ENCODE results near the gene SLC39A9. TPM values are rescaled to one million over a fixed set of nuclear protein-coding genes. Genes with fewer than 3 reads are reported as not detected.
A peak's percentile ranks its signal among the peaks of the same experiment; 100 is the strongest.

The SLC39A9 gene
- total and polyA plus RNA-seq, 2 donors (not counting 1 experiment from before 2014, with no cell fraction given) = 18.4 to 59.1 TPM

DNA sequence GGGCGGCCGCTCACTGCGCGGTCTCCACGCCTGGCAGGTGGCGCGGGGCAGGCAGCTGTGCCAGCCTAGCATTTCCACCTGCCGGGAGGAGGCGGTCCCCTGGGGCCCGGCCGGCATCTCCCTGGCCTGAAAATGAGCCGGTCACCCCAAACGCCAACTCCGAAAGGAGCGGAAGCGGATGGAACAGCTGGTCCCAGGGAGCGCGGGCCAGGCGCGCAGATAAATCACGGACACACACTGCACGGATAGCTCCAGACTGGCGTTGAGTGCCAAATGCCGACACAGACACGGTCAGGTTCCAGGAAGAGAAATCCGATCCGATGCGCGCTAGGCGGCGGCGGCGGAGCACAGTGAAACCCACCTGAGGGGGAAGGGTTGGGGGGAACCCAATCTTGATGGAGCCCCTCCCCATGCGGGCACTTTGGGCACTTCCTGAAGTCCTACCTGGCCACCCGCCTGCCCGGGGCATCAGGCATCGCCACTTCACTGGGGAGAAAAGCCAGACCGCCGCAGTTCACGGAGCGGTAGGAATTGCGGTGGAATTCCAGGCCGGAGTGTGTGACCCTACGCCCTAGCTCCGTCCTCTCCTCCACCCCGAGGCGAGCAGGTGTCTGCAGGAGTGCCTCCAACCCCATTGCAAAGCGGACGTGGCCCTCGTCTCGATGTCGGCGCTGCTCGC lies 85.4 kb downstream of the SLC39A9 start:
- intact Hi-C loops (cut with micrococcal nuclease) = no loop called here
- ATAC-seq (ENCODE audit: low read depth) = no peak
- peaks cover 52% of the 10 kb centered on the region for H3K27me3 Mint-ChIP-seq
- Histone ChIP-seq H2AFZ (ENCODE audit: insufficient read depth, low read depth, low read length, poor library complexity, severe bottlenecking) (no peak overlapping the region), H3K9me3 (ENCODE audit: control extremely low read depth in 1 of 3, control insufficient read depth in 2 of 3, insufficient read depth in 1 of 3, low read length in 2 of 3) (no peaks in the 10 kb centered on the region), H3K4me1 (ENCODE audit: control insufficient read depth in 2 of 2, insufficient read depth in 2 of 2, low read length in 2 of 2) (peaks cover 11 to 16% of the 10 kb centered on the region in 2 donors), H3K27ac (ENCODE audit: low read length in 2 of 2) (no peak overlapping the region), H3K4me3 (ENCODE audit: control extremely low read depth in 1 of 5, extremely low read depth in 1 of 5, insufficient read depth in 1 of 5, low read depth in 2 of 5, low read length in 4 of 5) (no peak overlapping the region), H4K20me1 (ENCODE audit: control insufficient read depth, insufficient read depth, low read length, poor library complexity, severe bottlenecking) (no peaks in the 10 kb centered on the region), H3K79me2 (ENCODE audit: control insufficient read depth, insufficient read depth, low read length) (no peaks in the 10 kb centered on the region), H3K4me2 (replicated peaks; ENCODE audit: low read depth, low read length, poor library complexity, severe bottlenecking) (peak overlapping the region; percentile 50), H3K36me3 (replicated peaks in 1 of 2; ENCODE audit: control extremely low read depth in 1 of 2, control insufficient read depth in 1 of 2, extremely low read depth in 1 of 2, insufficient read depth in 2 of 2, low read length in 1 of 2) (no peaks in the 10 kb centered on the region), H3K27me3 (replicated peaks in 1 of 4; ENCODE audit: control extremely low read depth in 1 of 4, control insufficient read depth in 3 of 4, insufficient read depth in 4 of 4, low read length in 3 of 4) (peaks cover 0 to 51% (median 17%) of the 10 kb centered on the region in 4 experiments), H3K9ac (ENCODE audit: low read length) (no peak overlapping the region)
- peak overlapping the region; percentile 57 for H3K4me3 Mint-ChIP-seq
- CTCF ChIA-PET = interaction anchor here (0.6 kb wide), 1 partner anchor 101 kb away, joined by 3 read pairs; no protein-coding TSS in a partner anchor
- DNase-seq = peak; percentile 12
- 10% methylated on average over 54 of the region's 54 CpGs for WGBS (ENCODE audit: insufficient coverage)
- POLR2A ChIA-PET = no interaction called here
- peaks cover 23% of the 10 kb centered on the region for H3K4me1 Mint-ChIP-seq
- no peaks in the 10 kb centered on the region for H3K9me3 Mint-ChIP-seq (ENCODE audit: insufficient read depth)
- H3K27ac Mint-ChIP-seq = no peak overlapping the region
- TF ChIP-seq EZH2 (IDR thresholded peaks at IDR 0.05; ENCODE audit: borderline replicate concordance, insufficient read depth, low read depth, low read length, poor library complexity, severe bottlenecking) = no peak
- TF ChIP-seq, protein P1, sequence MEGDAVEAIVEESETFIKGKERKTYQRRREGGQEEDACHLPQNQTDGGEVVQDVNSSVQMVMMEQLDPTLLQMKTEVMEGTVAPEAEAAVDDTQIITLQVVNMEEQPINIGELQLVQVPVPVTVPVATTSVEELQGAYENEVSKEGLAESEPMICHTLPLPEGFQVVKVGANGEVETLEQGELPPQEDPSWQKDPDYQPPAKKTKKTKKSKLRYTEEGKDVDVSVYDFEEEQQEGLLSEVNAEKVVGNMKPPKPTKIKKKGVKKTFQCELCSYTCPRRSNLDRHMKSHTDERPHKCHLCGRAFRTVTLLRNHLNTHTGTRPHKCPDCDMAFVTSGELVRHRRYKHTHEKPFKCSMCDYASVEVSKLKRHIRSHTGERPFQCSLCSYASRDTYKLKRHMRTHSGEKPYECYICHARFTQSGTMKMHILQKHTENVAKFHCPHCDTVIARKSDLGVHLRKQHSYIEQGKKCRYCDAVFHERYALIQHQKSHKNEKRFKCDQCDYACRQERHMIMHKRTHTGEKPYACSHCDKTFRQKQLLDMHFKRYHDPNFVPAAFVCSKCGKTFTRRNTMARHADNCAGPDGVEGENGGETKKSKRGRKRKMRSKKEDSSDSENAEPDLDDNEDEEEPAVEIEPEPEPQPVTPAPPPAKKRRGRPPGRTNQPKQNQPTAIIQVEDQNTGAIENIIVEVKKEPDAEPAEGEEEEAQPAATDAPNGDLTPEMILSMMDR (IDR thresholded peaks at IDR 0.05) = no peak

Measured in B cell (primary cell).